Measurements from ENCODE around the gene ARFGAP2. TPM values are rescaled to one million over a fixed set of nuclear protein-coding genes. Genes with fewer than 3 reads are reported as not detected.

The ARFGAP2 gene
- 87.1 and 91.3 TPM in 2 replicates for total RNA-seq

GRCh38 chr11:47176328-47177228, at the start of gene ARFGAP2:
Gene ARFGAP2 (minus strand): TSS chr11:47176879. CDS start chr11:47176853, 26 bp downstream.

GRCh38 chr11:47186076-47186699, 9.5 kb upstream of the ARFGAP2 start, which contains the start of gene PACSIN3:
Gene PACSIN3 (minus strand): TSS chr11:47186434. CDS start chr11:47182727, 3,707 bp downstream.

Other genes with a start within 250 kb of the ARFGAP2 start
- 7.8 and 9.2 TPM in 2 replicates for gene CSTPP1, start 240.1 kb downstream of the ARFGAP2 start, total RNA-seq
- gene PACSIN3, start 9.6 kb upstream of the ARFGAP2 start, total RNA-seq, result 16.6 and 24.4 TPM in 2 replicates
- 34.8 and 44.6 TPM in 2 replicates for gene DDB2, start 38.1 kb upstream of the ARFGAP2 start, total RNA-seq
- 35.2 and 40.5 TPM in 2 replicates for gene ACP2, start 71.9 kb upstream of the ARFGAP2 start, total RNA-seq
- gene NR1H3, start 81.1 kb upstream of the ARFGAP2 start, total RNA-seq, result 52.5 and 80.0 TPM in 2 replicates
- gene MADD, start 93.3 kb upstream of the ARFGAP2 start, total RNA-seq, result 24.4 and 25.3 TPM in 2 replicates
- gene MYBPC3, start 175.8 kb upstream of the ARFGAP2 start, total RNA-seq, result not detected in 2 replicates
- gene SPI1, start 201.7 kb upstream of the ARFGAP2 start, total RNA-seq, result 0.17 TPM in 1 of 2 replicates, not detected in the other
- gene SLC39A13, start 231.7 kb upstream of the ARFGAP2 start, total RNA-seq, result 29.1 and 51.0 TPM in 2 replicates
- 155 and 160 TPM in 2 replicates for gene PSMC3, start 249.6 kb upstream of the ARFGAP2 start, total RNA-seq

Measured in dermis lymphatic vessel endothelial cell (primary cell).